Measurements from ENCODE around the gene ERC2. TPM values are rescaled to one million over a fixed set of nuclear protein-coding genes. Genes with fewer than 3 reads are reported as not detected.

Gene ERC2
- total RNA-seq, 3 donors from 2014 or later (not counting 1 experiment from before 2014, with no cell fraction given), result not detected

GRCh38 chr3:56398659-56399058, 69.6 kb downstream of the ERC2 start:
- intact Hi-C loops (cut with micrococcal nuclease), result no loop called here
- H3K9me3 ChIP-seq (ENCODE audit: control insufficient read depth, insufficient read depth, low read length), result no peaks in the 10 kb centered on the region
- peaks cover 2% of the 10 kb centered on the region for H3K27me3 ChIP-seq (ENCODE audit: control insufficient read depth, insufficient read depth, low read length)
- no peaks in the 10 kb centered on the region for H3K36me3 Mint-ChIP-seq
- no peak overlapping the region for H3K27ac ChIP-seq (ENCODE audit: low read length)
- no peak overlapping the region for H3K4me3 Mint-ChIP-seq
- 83% methylated on average over 2 of the region's 2 CpGs for WGBS (ENCODE audit: insufficient coverage)
- no peak overlapping the region for H3K27ac Mint-ChIP-seq
- peaks cover 14 to 51% of the 10 kb centered on the region in 2 donors for H3K27me3 Mint-ChIP-seq (ENCODE audit: low read depth in 2 of 2)
- DNase-seq, result no peak
- H3K4me1 ChIP-seq (ENCODE audit: control insufficient read depth, insufficient read depth, low read length), result no peaks in the 10 kb centered on the region
- no peak for ATAC-seq
- TF ChIP-seq, protein P1, sequence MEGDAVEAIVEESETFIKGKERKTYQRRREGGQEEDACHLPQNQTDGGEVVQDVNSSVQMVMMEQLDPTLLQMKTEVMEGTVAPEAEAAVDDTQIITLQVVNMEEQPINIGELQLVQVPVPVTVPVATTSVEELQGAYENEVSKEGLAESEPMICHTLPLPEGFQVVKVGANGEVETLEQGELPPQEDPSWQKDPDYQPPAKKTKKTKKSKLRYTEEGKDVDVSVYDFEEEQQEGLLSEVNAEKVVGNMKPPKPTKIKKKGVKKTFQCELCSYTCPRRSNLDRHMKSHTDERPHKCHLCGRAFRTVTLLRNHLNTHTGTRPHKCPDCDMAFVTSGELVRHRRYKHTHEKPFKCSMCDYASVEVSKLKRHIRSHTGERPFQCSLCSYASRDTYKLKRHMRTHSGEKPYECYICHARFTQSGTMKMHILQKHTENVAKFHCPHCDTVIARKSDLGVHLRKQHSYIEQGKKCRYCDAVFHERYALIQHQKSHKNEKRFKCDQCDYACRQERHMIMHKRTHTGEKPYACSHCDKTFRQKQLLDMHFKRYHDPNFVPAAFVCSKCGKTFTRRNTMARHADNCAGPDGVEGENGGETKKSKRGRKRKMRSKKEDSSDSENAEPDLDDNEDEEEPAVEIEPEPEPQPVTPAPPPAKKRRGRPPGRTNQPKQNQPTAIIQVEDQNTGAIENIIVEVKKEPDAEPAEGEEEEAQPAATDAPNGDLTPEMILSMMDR (IDR thresholded peaks at IDR 0.05), result no peak
- H3K4me1 Mint-ChIP-seq, result no peaks in the 10 kb centered on the region
- no peak overlapping the region for H3K4me3 ChIP-seq (ENCODE audit: low read length)
- no peaks in the 10 kb centered on the region for H3K9me3 Mint-ChIP-seq
- no peaks in the 10 kb centered on the region for H3K36me3 ChIP-seq (ENCODE audit: control insufficient read depth, insufficient read depth, low read length)

DNA sequence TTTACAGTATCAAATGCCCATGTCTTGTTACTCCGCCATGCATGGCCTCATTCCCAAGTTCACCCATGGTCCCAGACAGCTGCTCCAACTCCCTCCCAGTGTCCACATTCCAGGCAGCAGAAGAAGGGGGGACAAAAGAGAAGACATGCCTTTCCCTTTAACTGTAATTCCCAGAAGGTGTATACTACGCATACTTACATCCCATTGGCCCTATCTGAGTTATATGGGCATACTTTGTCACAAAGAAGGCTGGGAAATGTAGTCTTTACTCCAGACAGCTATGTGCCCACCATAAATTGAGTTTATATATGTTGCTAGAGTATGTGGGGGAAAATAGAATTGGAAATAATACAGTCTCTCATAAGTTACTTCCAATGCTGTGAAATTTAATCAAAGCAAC, 70.5 kb downstream of the ERC2 start:
- H3K36me3 ChIP-seq (ENCODE audit: control insufficient read depth, insufficient read depth, low read length), result no peaks in the 10 kb centered on the region
- intact Hi-C loops (cut with micrococcal nuclease), result no loop called here
- no peak overlapping the region for H3K4me3 ChIP-seq (ENCODE audit: low read length)
- Mint-ChIP-seq H3K4me1 (no peaks in the 10 kb centered on the region), H3K27me3 (ENCODE audit: low read depth in 2 of 2) (peaks cover 17 to 59% of the 10 kb centered on the region in 2 donors), H3K4me3 (no peak overlapping the region), H3K27ac (no peak overlapping the region), H3K36me3 (no peaks in the 10 kb centered on the region), H3K9me3 (no peaks in the 10 kb centered on the region)
- DNase-seq (no peak), ATAC-seq (no peak)
- 91% methylated on average over 1 of the region's 2 CpGs for WGBS (ENCODE audit: insufficient coverage)
- peaks cover 2% of the 10 kb centered on the region for H3K27me3 ChIP-seq (ENCODE audit: control insufficient read depth, insufficient read depth, low read length)
- H3K9me3 ChIP-seq (ENCODE audit: control insufficient read depth, insufficient read depth, low read length), result no peaks in the 10 kb centered on the region
- H3K27ac ChIP-seq (ENCODE audit: low read length), result no peak overlapping the region
- H3K4me1 ChIP-seq (ENCODE audit: control insufficient read depth, insufficient read depth, low read length), result no peaks in the 10 kb centered on the region
- TF ChIP-seq, protein P1 (IDR thresholded peaks at IDR 0.05), result no peak

GRCh38 chr3:56389183-56389830, 79.0 kb downstream of the ERC2 start:
- ATAC-seq, result no peak
- H3K27me3 ChIP-seq (ENCODE audit: control insufficient read depth, insufficient read depth, low read length), result no peaks in the 10 kb centered on the region
- 81% methylated on average over 3 of the region's 3 CpGs for WGBS (ENCODE audit: insufficient coverage)
- DNase-seq, result no peak
- TF ChIP-seq, protein P1 (IDR thresholded peaks at IDR 0.05), result no peak
- H3K4me1 ChIP-seq (ENCODE audit: control insufficient read depth, insufficient read depth, low read length), result no peaks in the 10 kb centered on the region
- no peak overlapping the region for H3K4me3 ChIP-seq (ENCODE audit: low read length)
- peaks cover 2% of the 10 kb centered on the region in 2 donors for H3K9me3 Mint-ChIP-seq
- H3K27me3 Mint-ChIP-seq (ENCODE audit: low read depth in 2 of 2), result peaks cover 17 to 34% of the 10 kb centered on the region in 2 donors
- no peaks in the 10 kb centered on the region for H3K36me3 Mint-ChIP-seq
- no peaks in the 10 kb centered on the region for H3K36me3 ChIP-seq (ENCODE audit: control insufficient read depth, insufficient read depth, low read length)
- no peaks in the 10 kb centered on the region for H3K4me1 Mint-ChIP-seq
- H3K9me3 ChIP-seq (ENCODE audit: control insufficient read depth, insufficient read depth, low read length), result no peaks in the 10 kb centered on the region
- H3K27ac Mint-ChIP-seq, result no peak overlapping the region
- H3K4me3 Mint-ChIP-seq, result no peak overlapping the region
- no peak overlapping the region for H3K27ac ChIP-seq (ENCODE audit: low read length)
- intact Hi-C loops (cut with micrococcal nuclease), result no loop called here

- TF ChIP-seq, protein P1 (IDR thresholded peaks at IDR 0.05), result no peak
- Histone ChIP-seq H3K36me3 (ENCODE audit: control insufficient read depth, insufficient read depth, low read length) (no peaks in the 10 kb centered on the region), H3K27me3 (ENCODE audit: control insufficient read depth, insufficient read depth, low read length) (no peaks in the 10 kb centered on the region), H3K4me1 (ENCODE audit: control insufficient read depth, insufficient read depth, low read length) (no peaks in the 10 kb centered on the region), H3K9me3 (ENCODE audit: control insufficient read depth, insufficient read depth, low read length) (no peaks in the 10 kb centered on the region), H3K4me3 (ENCODE audit: low read length) (no peak overlapping the region), H3K27ac (ENCODE audit: low read length) (no peak overlapping the region)
- intact Hi-C loops (cut with micrococcal nuclease), result no loop called here
- peaks cover 0 to 7% of the 10 kb centered on the region in 2 donors for H3K27me3 Mint-ChIP-seq (ENCODE audit: low read depth in 2 of 2)
- 78% methylated on average over 3 of the region's 3 CpGs for WGBS (ENCODE audit: insufficient coverage)
- no peaks in the 10 kb centered on the region for H3K4me1 Mint-ChIP-seq
- ATAC-seq (no peak), DNase-seq (no peak)
- no peak overlapping the region for H3K27ac Mint-ChIP-seq
- no peaks in the 10 kb centered on the region for H3K9me3 Mint-ChIP-seq
- no peak overlapping the region for H3K4me3 Mint-ChIP-seq
- H3K36me3 Mint-ChIP-seq, result no peaks in the 10 kb centered on the region
Measured at GRCh38 chr3:56383092-56383491, 85.2 kb downstream of the ERC2 start.

Measured in natural killer cell (primary cell).